NB4 (cell line): ENCODE measurements around the gene MNS1.

ENCODE experiments used
- DNase-seq: peaks from one replicate; pipeline ENCODE4 v3.0.0; 2010; ENCODE audit warnings: low read depth
- H3K4me3 ChIP-seq: one replicate; pipeline ENCODE4 v1.5.1; 2011; ENCODE audit warnings: mild to moderate bottlenecking, low read depth, low read length, moderate library complexity
- CTCF ChIP-seq: IDR thresholded peaks from one replicate; pipeline ENCODE4 v1.5.1; 2012; ENCODE audit warnings: low read depth, low read length
- MYC ChIP-seq: IDR thresholded peaks from 2 replicates; pipeline ENCODE4 v1.6.1; 2011; ENCODE audit warnings: low read depth, low read length
- POLR2A ChIP-seq: IDR thresholded peaks from 2 replicates; pipeline ENCODE4 v1.6.1; 2011; ENCODE audit warnings: mild to moderate bottlenecking; ENCODE audit not compliant: insufficient read length; ENCODE audit errors: extremely low read depth
- TF ChIP-seq, protein P1 (sequence below): IDR thresholded peaks from 2 replicates; pipeline ENCODE4 v1.6.1; 2011; ENCODE audit warnings: low read depth, low read length

MNS1 gene

GRCh38 chr15:56385908-56386307 is 79.0 kb downstream of the MNS1 start:
- TF ChIP-seq CTCF (no peak), POLR2A (no peak), MYC (no peak)
- TF ChIP-seq, protein P1, sequence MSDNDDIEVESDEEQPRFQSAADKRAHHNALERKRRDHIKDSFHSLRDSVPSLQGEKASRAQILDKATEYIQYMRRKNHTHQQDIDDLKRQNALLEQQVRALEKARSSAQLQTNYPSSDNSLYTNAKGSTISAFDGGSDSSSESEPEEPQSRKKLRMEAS: no peak
- no peak for DNase-seq
- H3K4me3 ChIP-seq: no peak overlapping the region

GRCh38 chr15:56383010-56383409 is 81.9 kb downstream of the MNS1 start:
- no peak for TF ChIP-seq MYC
- TF ChIP-seq POLR2A: no peak
- TF ChIP-seq CTCF: no peak
- TF ChIP-seq, protein P1: no peak
- no peak overlapping the region for H3K4me3 ChIP-seq
- no peak for DNase-seq
